K562 (cell line): ENCODE measurements around the gene COL15A1. TPM values are rescaled to one million over a fixed set of nuclear protein-coding genes. Genes with fewer than 3 reads are reported as not detected.

Experiments
- ATAC-seq: fragments of 200-7000 bp; cut with Tn5 transposase; 3 replicates; pipeline ENCODE4 v1.9.1; 2020; ENCODE audit warnings: moderate library complexity
- BruUV-seq: library from RNA; stranded (reverse); fragments of 400-500 nt; replicated peaks from 2 replicates; lab custom pipeline; 2021; lab: Mats Ljungman, UMichigan
- CTCF ChIA-PET: fragments of 300-600 bp; formaldehyde crosslinking; extraction: SDS; loops from one replicate; lab custom pipeline; 2021; ENCODE audit warnings: low intra/inter-chr PET ratio; lab: Yijun Ruan, JAX
- POLR2A ChIA-PET: fragments of 300-600, 350-650 bp; sonication (Branson Sonifier 250); formaldehyde crosslinking; extraction: SDS; loops from one replicate; lab custom pipeline; 2021; ENCODE audit warnings: antibody characterized with exemption, inconsistent platforms; lab: Yijun Ruan, JAX
- DNase-seq, 4 experiments: peaks; one replicate each; pipeline versions ENCODE4 v3.0.0 to v3.0.0-alpha.2; 2011 to 2018; ENCODE audit warnings: low spot score in 3 of 4, mixed read lengths in 3 of 4; ENCODE audit errors: extremely low read depth in 1 of 4
- FAIRE-seq: peaks from 2 replicates; lab custom pipeline; 2011; peaks lifted over from hg19 to GRCh38; lab: Jason Lieb, UNC
- H2AFZ ChIP-seq: 2 replicates; pipeline ENCODE4 v1.6.0; 2011; ENCODE audit warnings: low read depth, low read length, control low read depth, inconsistent platforms
- H3K27ac ChIP-seq: fragments of 200-600 bp; 3 replicates; pipeline ENCODE4 v1.8.0; 2011; ENCODE audit warnings: low read depth, mild to moderate bottlenecking, control low read depth, inconsistent platforms, low read length, moderate library complexity, mixed read lengths; ENCODE audit errors: extremely low read depth
- H3K27me3 ChIP-seq, 2 experiments: fragments of 300-600 bp in 1 of 2; 2 replicates in 1 of 2; 3 replicates in 1 of 2; pipeline versions ENCODE4 v1.6.0 to v1.8.0; 2011; ENCODE audit warnings: inconsistent platforms in 2 of 2, low read length in 2 of 2, mild to moderate bottlenecking in 1 of 2, mixed read lengths in 1 of 2, moderate library complexity in 1 of 2; ENCODE audit not compliant: control insufficient read depth in 2 of 2, insufficient read depth in 2 of 2
- H3K36me3 ChIP-seq: fragments of 300-600 bp; 3 replicates; pipeline ENCODE4 v1.8.0; 2011; ENCODE audit warnings: mild to moderate bottlenecking, low read length, inconsistent platforms; ENCODE audit not compliant: control insufficient read depth, insufficient read depth
- H3K4me1 ChIP-seq, 2 experiments: fragments of 200-600 bp in 1 of 2; replicated peaks in 1 of 2; 2 replicates in 1 of 2; 3 replicates in 1 of 2; pipeline versions ENCODE4 v1.5.1 to v1.8.0; 2011; ENCODE audit warnings: inconsistent platforms in 2 of 2, low read length in 2 of 2, mild to moderate bottlenecking in 1 of 2, mixed read lengths in 1 of 2, moderate library complexity in 1 of 2; ENCODE audit not compliant: control insufficient read depth in 2 of 2, insufficient read depth in 2 of 2
- H3K4me2 ChIP-seq: 2 replicates; pipeline ENCODE4 v1.6.1; 2011; ENCODE audit warnings: low read length, control low read depth, inconsistent platforms, mixed read lengths; ENCODE audit not compliant: insufficient read depth
- H3K4me3 ChIP-seq: fragments of 200-600 bp; sonication (generic), shearing (Covaris generic); 2 replicates; pipeline ENCODE4 v1.5.1; 2016; ENCODE audit warnings: control low read depth, inconsistent platforms
- H3K79me2 ChIP-seq: fragments of 200-600 bp; 3 replicates; pipeline ENCODE4 v1.8.0; 2011; ENCODE audit warnings: low read length, inconsistent platforms; ENCODE audit not compliant: control insufficient read depth, insufficient read depth
- H3K9ac ChIP-seq, 2 experiments: 2 replicates each; pipeline versions ENCODE4 v1.6.0 to v1.6.1; 2011; ENCODE audit warnings: low read depth in 2 of 2, low read length in 2 of 2, control low read depth in 1 of 2, inconsistent platforms in 1 of 2, mild to moderate bottlenecking in 1 of 2, mixed read lengths in 1 of 2; ENCODE audit not compliant: insufficient read depth in 1 of 2
- H3K9me1 ChIP-seq: one replicate; pipeline ENCODE4 v1.6.0; 2011; ENCODE audit warnings: inconsistent platforms, mild to moderate bottlenecking, low read length, moderate library complexity; ENCODE audit not compliant: control insufficient read depth, insufficient read depth
- H3K9me3 ChIP-seq: replicated peaks from 2 replicates; pipeline ENCODE4 v1.5.1; 2011; ENCODE audit warnings: low read depth, low read length, inconsistent platforms; ENCODE audit not compliant: control insufficient read depth, insufficient read depth
- H4K20me1 ChIP-seq: replicated peaks from 2 replicates; pipeline ENCODE4 v1.6.1; 2011; ENCODE audit warnings: low read length, inconsistent platforms, mixed read lengths; ENCODE audit not compliant: control insufficient read depth, insufficient read depth
- CTBP1 ChIP-seq: fragments of 450-650 bp; IDR thresholded peaks from 2 replicates; pipeline ENCODE4 v1.6.1; 2016; ENCODE audit warnings: borderline replicate concordance
- POLR3A ChIP-seq: IDR thresholded peaks from 2 replicates; pipeline ENCODE4 v1.6.1; 2011; ENCODE audit warnings: borderline replicate concordance, mild to moderate bottlenecking, moderate library complexity; ENCODE audit not compliant: insufficient read length, insufficient read depth; ENCODE audit errors: extremely low read depth
- PTRF ChIP-seq: fragments of 450-650 bp; IDR thresholded peaks from 2 replicates; pipeline ENCODE4 v1.6.1; 2016; ENCODE audit warnings: mild to moderate bottlenecking, missing genetic modification characterization, missing compliant biosample characterization
- PURB ChIP-seq: sonication (generic); formaldehyde crosslinking; IDR thresholded peaks from 2 replicates; pipeline ENCODE4 v1.9.0; 2021; ENCODE audit warnings: low read depth, mild to moderate bottlenecking, missing genetic modification reagents
- STAT5B ChIP-seq: fragments of 250-450 bp; sonication (Bioruptor Pico); IDR thresholded peaks from 2 replicates; pipeline ENCODE4 v1.8.0; 2021; ENCODE audit warnings: mild to moderate bottlenecking, inconsistent platforms
- STAT6 ChIP-seq: sonication (generic); formaldehyde crosslinking; IDR thresholded peaks from 2 replicates; pipeline ENCODE4 v1.8.1; 2023; ENCODE audit warnings: mild to moderate bottlenecking, missing genetic modification reagents
- ZC3H11A ChIP-seq: IDR thresholded peaks from 2 replicates; pipeline ENCODE4 v1.6.1; 2012; ENCODE audit warnings: low read depth, low read length, improper control_type of control experiment
- ZNF311 ChIP-seq: fragments of 250-450 bp; sonication (Bioruptor Pico); IDR thresholded peaks from 2 replicates; pipeline ENCODE4 v1.4.0; 2020; ENCODE audit warnings: mild to moderate bottlenecking, moderate library complexity
- ZNF583 ChIP-seq: fragments of 250-450 bp; sonication (Bioruptor Pico); IDR thresholded peaks from 2 replicates; pipeline ENCODE4 v1.4.0; 2020
- ZNF830 ChIP-seq: fragments of 250-450 bp; sonication (Bioruptor Pico); IDR thresholded peaks from 2 replicates; pipeline ENCODE4 v1.5.0; 2021; ENCODE audit warnings: mild to moderate bottlenecking
- WGBS: fragments of 100-300 bp; shearing (Covaris generic); methylation state at CpG from one replicate; pipeline ENCODE4 v1.1.6; 2016; ENCODE audit warnings: low coverage, mixed read lengths; ENCODE audit not compliant: insufficient coverage; ENCODE audit errors: missing lambda C conversion rate; 5-methylcytosine and 5-hydroxymethylcytosine counted together
- in situ Hi-C: fragments of 300-500 bp; cut with MboI; formaldehyde crosslinking; loops from 4 replicates; pipeline ENCODE4 v1.15.0; 2018; ENCODE audit warnings: inconsistent platforms, mixed read lengths
- intact Hi-C: fragments of 100-400 bp; cut with micrococcal nuclease; formaldehyde crosslinking; loops from 2 replicates; pipeline ENCODE4 v1.14.2; 2022
- polyA plus RNA-seq, 8 experiments: library from polyadenylated mRNA; depleted of rRNA in 4 of 8; stranded (reverse) in 5 of 8; unstranded in 3 of 8; fragments of >200 nt; fragmentation: Nextera tagmentation in 2 of 8; fragmentation: Illumina TruSeq in 1 of 8; extraction: Ambion mirVana in 2 of 8; extraction: Trizol in 1 of 8; gene quantifications; 2 replicates each; pipeline versions ENCODE4 v1.2.1 to v1.2.3, GENCODE V29; 2011 to 2014; ENCODE audit warnings: inconsistent platforms in 1 of 8, missing spikeins in 1 of 8
- total RNA-seq, 7 experiments: library from RNA; depleted of rRNA in 6 of 7; stranded (reverse); fragments of >200 nt in 6 of 7; fragmentation: Illumina TruSeq in 2 of 7; extraction: Trizol in 2 of 7; gene quantifications; 2 replicates each; pipeline versions ENCODE4 v1.2.1 to v1.2.3, GENCODE V29; 2011 to 2021; ENCODE audit warnings: low replicate concordance in 1 of 7
- TF ChIP-seq, protein P1 (sequence below), 2 experiments: fragments of 250-450 bp in 1 of 2; fragments of 450-650 bp in 1 of 2; sonication (Bioruptor Pico) in 1 of 2; IDR thresholded peaks; 2 replicates each; pipeline versions ENCODE4 v1.6.1 to v1.8.0; 2016 to 2021; ENCODE audit warnings: mild to moderate bottlenecking in 2 of 2, moderate library complexity in 2 of 2, missing compliant biosample characterization in 1 of 2, missing genetic modification characterization in 1 of 2
- TF ChIP-seq, protein P2 (sequence below): fragments of 450-650 bp; conservative IDR thresholded peaks from 2 replicates; pipeline ENCODE4 v1.6.1; 2016; ENCODE audit warnings: missing genetic modification characterization, low read depth, mild to moderate bottlenecking, missing compliant biosample characterization, moderate library complexity
- TF ChIP-seq, protein P3 (sequence below): fragments of 450-650 bp; formaldehyde crosslinking; IDR thresholded peaks from 2 replicates; pipeline ENCODE4 v1.4.0; 2020; ENCODE audit warnings: mild to moderate bottlenecking, moderate library complexity

COL15A1 gene
- total and polyA plus RNA-seq, 9 of the 15 experiments (the other 6 are each of a cell fraction or from before 2014, with no cell fraction given): 0.46 to 5.1 (median 2.6) TPM

GRCh38 chr9:99096409-99096808 is 152.7 kb downstream of the COL15A1 start:
- POLR2A ChIA-PET: interaction anchor here (2.2 to 5.9 kb wide), 3 partner anchors 8 to 21 kb away, joined by 5 to 53 read pairs (median 22); partner anchors contain the start of gene TGFBR1
- peak overlapping the region; percentile 93 for H2AFZ ChIP-seq
- no peak for TF ChIP-seq CTBP1
- TF ChIP-seq STAT6 (CRISPR knock-in tag): no peak
- TF ChIP-seq STAT5B (CRISPR knock-in tag): no peak
- no peak for TF ChIP-seq ZNF583 (CRISPR knock-in tag)
- TF ChIP-seq, protein P1, sequence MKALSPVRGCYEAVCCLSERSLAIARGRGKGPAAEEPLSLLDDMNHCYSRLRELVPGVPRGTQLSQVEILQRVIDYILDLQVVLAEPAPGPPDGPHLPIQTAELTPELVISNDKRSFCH (CRISPR knock-in tag; IDR thresholded peaks at IDR 0.05): no peak
- TF ChIP-seq, protein P1 (tag; IDR thresholded peaks at IDR 0.05): peak; percentile 43; the same call in 1 of the 2 replicates
- peak; percentile 28; the same call in 1 of the 2 replicates for TF ChIP-seq PTRF
- no peak for TF ChIP-seq ZC3H11A
- no peak for TF ChIP-seq PURB (CRISPR knock-in tag)
- no peak for TF ChIP-seq ZNF830 (CRISPR knock-in tag)
- TF ChIP-seq, protein P2, sequence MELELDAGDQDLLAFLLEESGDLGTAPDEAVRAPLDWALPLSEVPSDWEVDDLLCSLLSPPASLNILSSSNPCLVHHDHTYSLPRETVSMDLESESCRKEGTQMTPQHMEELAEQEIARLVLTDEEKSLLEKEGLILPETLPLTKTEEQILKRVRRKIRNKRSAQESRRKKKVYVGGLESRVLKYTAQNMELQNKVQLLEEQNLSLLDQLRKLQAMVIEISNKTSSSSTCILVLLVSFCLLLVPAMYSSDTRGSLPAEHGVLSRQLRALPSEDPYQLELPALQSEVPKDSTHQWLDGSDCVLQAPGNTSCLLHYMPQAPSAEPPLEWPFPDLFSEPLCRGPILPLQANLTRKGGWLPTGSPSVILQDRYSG (tag): peak; percentile 51; the same call in 1 of the 2 replicates
- TF ChIP-seq, protein P3, sequence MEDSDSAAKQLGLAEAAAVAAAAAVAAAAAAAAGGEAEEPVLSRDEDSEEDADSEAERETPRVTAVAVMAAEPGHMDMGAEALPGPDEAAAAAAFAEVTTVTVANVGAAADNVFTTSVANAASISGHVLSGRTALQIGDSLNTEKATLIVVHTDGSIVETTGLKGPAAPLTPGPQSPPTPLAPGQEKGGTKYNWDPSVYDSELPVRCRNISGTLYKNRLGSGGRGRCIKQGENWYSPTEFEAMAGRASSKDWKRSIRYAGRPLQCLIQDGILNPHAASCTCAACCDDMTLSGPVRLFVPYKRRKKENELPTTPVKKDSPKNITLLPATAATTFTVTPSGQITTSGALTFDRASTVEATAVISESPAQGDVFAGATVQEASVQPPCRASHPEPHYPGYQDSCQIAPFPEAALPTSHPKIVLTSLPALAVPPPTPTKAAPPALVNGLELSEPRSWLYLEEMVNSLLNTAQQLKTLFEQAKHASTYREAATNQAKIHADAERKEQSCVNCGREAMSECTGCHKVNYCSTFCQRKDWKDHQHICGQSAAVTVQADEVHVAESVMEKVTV: no peak
- peak; percentile 74 for TF ChIP-seq ZNF311
- TF ChIP-seq POLR3A: no peak

More at GRCh38 chr9:99096409-99096808, 152.7 kb downstream of the COL15A1 start:
- Histone ChIP-seq H3K27ac (no peak overlapping the region), H3K36me3 (no peaks in the 10 kb centered on the region), H3K79me2 (no peaks in the 10 kb centered on the region), H3K9me3 (no peaks in the 10 kb centered on the region), H3K27me3 (no peaks in the 10 kb centered on the region), H3K9ac (peak overlapping the region in 1 of 2 experiments; percentile 9; a peak in 1 of 4 replicates), H3K4me1 (peaks cover 9 to 37% of the 10 kb centered on the region in 2 experiments), H3K9me1 (no peaks in the 10 kb centered on the region), H4K20me1 (no peaks in the 10 kb centered on the region), H3K4me2 (no peak overlapping the region; the same call in 1 of the 2 replicates), H3K4me3 (no peak overlapping the region)
- no peak for DNase-seq
- 50% methylated on average over 3 of the region's 3 CpGs for WGBS
- no TSS peak for BruUV-seq
- CTCF ChIA-PET: no interaction called here
- intact Hi-C loops: no loop called here
- ATAC-seq: no peak
- in situ Hi-C loops: no loop called here
- FAIRE-seq: no peak
